Measurements from ENCODE around the gene FMN1. TPM values are rescaled to one million over a fixed set of nuclear protein-coding genes. Genes with fewer than 3 reads are reported as not detected.

Gene FMN1
- total RNA-seq, 6 donors from 2014 or later = 20.2 to 176 (median 53.8) TPM

- H3K9me3 ChIP-seq = no peaks in the 10 kb centered on the region
- DNase-seq = no peak
- WGBS, 2 donors = 93 to 96% methylated on average over 2 of the region's 2 CpGs
- H3K4me1 ChIP-seq = peaks cover 0 to 23% (median 0%) of the 10 kb centered on the region in 4 donors
- H3K36me3 ChIP-seq = peaks cover 0 to 2% (median 0%) of the 10 kb centered on the region in 4 donors
- H3K4me3 ChIP-seq = no peak overlapping the region
- TF ChIP-seq CTCF (IDR thresholded peaks at IDR 0.05) (no peak), POLR2AphosphoS5 (IDR thresholded peaks at IDR 0.05) (no peak), EP300 (IDR thresholded peaks at IDR 0.05) (no peak), POLR2A (IDR thresholded peaks at IDR 0.05) (no peak)
- no peaks in the 10 kb centered on the region for H3K27me3 ChIP-seq
- no peak overlapping the region for H3K27ac ChIP-seq
- no peak for ATAC-seq (ENCODE audit: low FRiP score in 2 of 2)
Measured at GRCh38 chr15:32972686-32973085, 221.8 kb downstream of the FMN1 start.

GRCh38 chr15:32970847-32971246 lies 223.7 kb downstream of the FMN1 start:
- no peaks in the 10 kb centered on the region for H3K9me3 ChIP-seq
- peaks cover 0 to 23% (median 0%) of the 10 kb centered on the region in 4 donors for H3K4me1 ChIP-seq
- H3K4me3 ChIP-seq = no peak overlapping the region
- peak in 1 of 2 donors; percentile 52 for TF ChIP-seq POLR2AphosphoS5 (IDR thresholded peaks at IDR 0.05)
- TF ChIP-seq CTCF (IDR thresholded peaks at IDR 0.05) = no peak
- peak in 2 of 4 donors; percentile 52 to 96 for TF ChIP-seq EP300 (IDR thresholded peaks at IDR 0.05)
- peak in 1 of 4 donors; percentile 38 for TF ChIP-seq POLR2A (IDR thresholded peaks at IDR 0.05)
- H3K36me3 ChIP-seq = peaks cover 0 to 2% (median 0%) of the 10 kb centered on the region in 4 donors
- H3K27ac ChIP-seq = peak overlapping the region in 3 of 4 donors; percentile 0 to 71 (median 21)
- WGBS, 2 donors = 65 to 70% methylated on average over 11 of the region's 11 CpGs
- peak in 1 of 2 donors; percentile 81 for DNase-seq
- peak; percentile 23 to 83 for ATAC-seq (ENCODE audit: low FRiP score in 2 of 2)
- no peaks in the 10 kb centered on the region for H3K27me3 ChIP-seq

- Histone ChIP-seq H3K27ac (no peak overlapping the region), H3K27me3 (no peaks in the 10 kb centered on the region), H3K4me1 (peaks cover 0 to 14% (median 0%) of the 10 kb centered on the region in 4 donors), H3K36me3 (peaks cover 0 to 2% (median 0%) of the 10 kb centered on the region in 4 donors), H3K9me3 (no peaks in the 10 kb centered on the region), H3K4me3 (no peak overlapping the region)
- TF ChIP-seq CTCF (IDR thresholded peaks at IDR 0.05) (no peak), POLR2AphosphoS5 (IDR thresholded peaks at IDR 0.05) (no peak), EP300 (IDR thresholded peaks at IDR 0.05) (no peak), POLR2A (IDR thresholded peaks at IDR 0.05) (no peak)
- no peak for DNase-seq
- no peak for ATAC-seq (ENCODE audit: low FRiP score in 2 of 2)
Measured at GRCh38 chr15:32967521-32967920, 227.0 kb downstream of the FMN1 start.

- H3K9me3 ChIP-seq = no peaks in the 10 kb centered on the region
- 57 to 71% methylated on average over 2 of the region's 2 CpGs for WGBS, 2 donors
- peak overlapping the region in 2 of 4 donors; percentile 43 to 67 for H3K27ac ChIP-seq
- H3K4me3 ChIP-seq = no peak overlapping the region
- H3K4me1 ChIP-seq = peaks cover 0 to 4% (median 0%) of the 10 kb centered on the region in 4 donors
- TF ChIP-seq POLR2A (IDR thresholded peaks at IDR 0.05) (no peak), EP300 (IDR thresholded peaks at IDR 0.05) (peak in 2 of 4 donors; percentile 8 to 64)
- no peak for DNase-seq
- H3K27me3 ChIP-seq = no peaks in the 10 kb centered on the region
- H3K36me3 ChIP-seq = peaks cover 0 to 2% (median 0%) of the 10 kb centered on the region in 4 donors
- ATAC-seq (ENCODE audit: low FRiP score in 2 of 2) = no peak
Measured at GRCh38 chr15:32966512-32966911, 228.0 kb downstream of the FMN1 start.

GRCh38 chr15:32965897-32966296 lies 228.6 kb downstream of the FMN1 start:
- H3K27ac ChIP-seq = peak overlapping the region in 2 of 4 donors; percentile 43 to 67
- peak in 1 of 4 donors; percentile 24 for TF ChIP-seq EP300 (IDR thresholded peaks at IDR 0.05)
- no peak for TF ChIP-seq POLR2A (IDR thresholded peaks at IDR 0.05)
- no peak overlapping the region for H3K4me3 ChIP-seq
- H3K9me3 ChIP-seq = no peaks in the 10 kb centered on the region
- DNase-seq (peak in 1 of 2 donors; percentile 52), ATAC-seq (ENCODE audit: low FRiP score in 2 of 2) (peak; percentile 21 to 53)
- no peaks in the 10 kb centered on the region for H3K27me3 ChIP-seq
- 62 to 69% methylated on average over 6 of the region's 6 CpGs for WGBS, 2 donors
- peaks cover 0 to 2% (median 0%) of the 10 kb centered on the region in 4 donors for H3K36me3 ChIP-seq
- peaks cover 0 to 4% (median 0%) of the 10 kb centered on the region in 4 donors for H3K4me1 ChIP-seq

- DNase-seq (no peak), ATAC-seq (ENCODE audit: low FRiP score in 2 of 2) (no peak)
- H3K4me3 ChIP-seq = no peak overlapping the region
- H3K27ac ChIP-seq = peak overlapping the region in 1 of 4 donors; percentile 14
- 63 to 76% methylated on average over 1 of the region's 1 CpG for WGBS, 2 donors
- no peak for TF ChIP-seq POLR2A (IDR thresholded peaks at IDR 0.05)
- no peak for TF ChIP-seq POLR2AphosphoS5 (IDR thresholded peaks at IDR 0.05)
- H3K9me3 ChIP-seq = no peaks in the 10 kb centered on the region
- no peaks in the 10 kb centered on the region for H3K36me3 ChIP-seq
- no peaks in the 10 kb centered on the region for H3K27me3 ChIP-seq
- peaks cover 0 to 8% (median 4%) of the 10 kb centered on the region in 4 donors for H3K4me1 ChIP-seq
Measured at GRCh38 chr15:32959077-32959476, 235.4 kb downstream of the FMN1 start.

All from upper lobe of left lung (tissue), 6 donors.